OCI-LY3 (cell line): Measurements from ENCODE around the gene ANKRD65.

Experiments
- H2AFZ ChIP-seq: fragments of 200-600, 300-600 bp; shearing (Covaris generic); 2 replicates; pipeline ENCODE4 v1.6.0; 2014; ENCODE audit warnings: antibody characterized with exemption, low read depth, low read length
- H3K27ac ChIP-seq: fragments of 200-600, 300-600 bp; sonication (generic); 2 replicates; pipeline ENCODE4 v1.5.1; 2014; ENCODE audit warnings: mild to moderate bottlenecking, low read length, moderate library complexity, mixed read lengths
- H3K27me3 ChIP-seq: fragments of 200-600, 300-600 bp; sonication (generic); 2 replicates; pipeline ENCODE4 v1.6.1; 2014; ENCODE audit warnings: low read depth, low read length, mixed read lengths
- H3K36me3 ChIP-seq: fragments of 200-600, 300-600 bp; sonication (generic); replicated peaks from 2 replicates; pipeline ENCODE3; 2014; ENCODE audit warnings: low read depth, low read length, mixed read lengths
- H3K4me1 ChIP-seq: fragments of 300-600, 200-600 bp; sonication (generic); 2 replicates; pipeline ENCODE4 v1.6.1; 2014; ENCODE audit warnings: low read length, mixed read lengths
- H3K4me2 ChIP-seq: fragments of 200-600, 300-600 bp; sonication (generic); 2 replicates; pipeline ENCODE4 v1.6.1; 2014; ENCODE audit warnings: low read length, mixed read lengths
- H3K4me3 ChIP-seq: fragments of 300-600, 200-600 bp; sonication (generic); 2 replicates; pipeline ENCODE4 v1.5.1; 2014; ENCODE audit warnings: antibody characterized with exemption, mild to moderate bottlenecking, low read length, moderate library complexity
- H3K79me2 ChIP-seq: fragments of 300-600, 200-600 bp; shearing (Covaris generic); 2 replicates; pipeline ENCODE4 v1.6.1; 2014; ENCODE audit warnings: mild to moderate bottlenecking, low read length, mixed read lengths
- H3K9ac ChIP-seq: fragments of 300-600, 200-600 bp; shearing (Covaris generic); 2 replicates; pipeline ENCODE4 v1.6.0; 2014; ENCODE audit warnings: mild to moderate bottlenecking, low read length, moderate library complexity
- H3K9me3 ChIP-seq: fragments of 200-600, 300-600 bp; shearing (Covaris generic); 2 replicates; pipeline ENCODE4 v1.6.1; 2014; ENCODE audit warnings: low read length, mixed read lengths; ENCODE audit not compliant: insufficient read depth
- H4K20me1 ChIP-seq: fragments of 200-600, 300-600 bp; sonication (generic); 2 replicates; pipeline ENCODE4 v1.6.1; 2016; ENCODE audit warnings: low read length, mixed read lengths; ENCODE audit not compliant: insufficient read depth
- CTCF ChIP-seq: fragments of 200-600, 300-600 bp; sonication (generic); IDR thresholded peaks from 2 replicates; pipeline ENCODE4 v1.5.1; 2014; ENCODE audit warnings: antibody characterized with exemption, low read length, low read depth
- EZH2phosphoT487 ChIP-seq: fragments of 200-600 bp; shearing (Covaris generic); IDR thresholded peaks from 2 replicates; pipeline ENCODE4 v1.6.1; 2018; ENCODE audit warnings: antibody characterized with exemption, mixed run types, low read depth

The ANKRD65 gene

DNA sequence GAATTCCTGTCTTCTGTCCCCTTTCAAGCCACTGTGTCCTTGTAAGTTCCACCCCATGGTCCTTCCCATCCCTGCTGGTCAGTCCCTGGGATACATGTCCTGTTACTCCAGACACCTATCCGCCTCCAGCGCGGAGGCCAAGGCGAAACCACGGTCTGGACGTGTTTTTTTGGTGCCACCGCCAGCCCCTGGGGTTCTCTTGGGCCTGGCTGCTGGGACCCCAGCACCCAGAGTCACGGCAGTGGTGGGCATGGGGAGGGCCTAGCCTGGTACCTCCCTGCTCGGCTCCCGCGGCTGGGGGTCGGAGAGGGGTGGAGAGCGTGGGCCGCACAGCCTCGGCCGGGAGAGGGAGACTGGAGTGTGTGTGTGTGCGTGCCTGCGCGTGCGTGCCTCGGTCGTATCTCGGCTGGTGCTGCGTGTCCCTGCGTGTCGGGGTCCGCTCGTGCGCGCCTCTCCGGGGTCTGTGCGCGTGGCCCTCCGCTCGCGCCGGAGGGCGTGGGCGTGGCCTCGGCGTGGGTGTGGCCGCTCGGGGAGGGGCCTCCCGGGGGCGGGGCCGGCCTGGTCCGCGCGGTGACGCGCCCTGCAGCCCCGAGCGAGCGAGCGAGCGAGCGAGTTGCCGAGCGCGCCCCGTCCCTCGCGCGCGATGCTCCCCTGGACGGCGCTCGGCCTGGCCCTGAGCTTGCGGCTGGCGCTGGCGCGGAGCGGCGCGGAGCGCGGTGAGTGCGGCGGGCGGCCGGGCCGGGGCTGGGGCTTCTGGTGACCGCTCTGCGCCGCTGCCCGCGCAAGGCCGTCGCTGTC lies 14.2 kb upstream of the ANKRD65 start, which contains the start of gene VWA1:
Gene VWA1 (plus strand): TSS at position 585 of the 798 bp plus-strand sequence. CDS start 59 bp downstream, at position 644.
- Histone ChIP-seq H3K27me3 (no peaks in the 10 kb centered on the region), H3K4me3 (no peak within 1 kb of the TSS), H3K79me2 (no peaks in the 10 kb centered on the region), H2AFZ (no peak within 1 kb of the TSS), H3K27ac (no peak within 1 kb of the TSS), H3K4me1 (peaks cover 15% of the 10 kb centered on the region), H3K36me3 (no peaks in the 10 kb centered on the region), H4K20me1 (no peaks in the 10 kb centered on the region), H3K9me3 (no peaks in the 10 kb centered on the region), H3K9ac (no peak within 1 kb of the TSS), H3K4me2 (no peak within 1 kb of the TSS)
- no peak for TF ChIP-seq EZH2phosphoT487
- no peak for TF ChIP-seq CTCF

- TF ChIP-seq CTCF = no peak
- no peak for TF ChIP-seq EZH2phosphoT487
- no peak overlapping the region for H3K4me2 ChIP-seq
- H3K27me3 ChIP-seq = no peaks in the 10 kb centered on the region
- no peak overlapping the region for H3K4me3 ChIP-seq
- no peaks in the 10 kb centered on the region for H3K9me3 ChIP-seq
- no peaks in the 10 kb centered on the region for H3K36me3 ChIP-seq
- H3K9ac ChIP-seq = no peak overlapping the region
- peaks cover 15% of the 10 kb centered on the region for H3K4me1 ChIP-seq
- H3K27ac ChIP-seq = no peak overlapping the region
- H2AFZ ChIP-seq = no peak overlapping the region
- H3K79me2 ChIP-seq = no peaks in the 10 kb centered on the region
- no peaks in the 10 kb centered on the region for H4K20me1 ChIP-seq
Observed at GRCh38 chr1:1434824-1435105, 13.7 kb upstream of the ANKRD65 start.

- no peak overlapping the region for H3K4me2 ChIP-seq
Observed at GRCh38 chr1:1434131-1434823, 13.2 kb upstream of the ANKRD65 start.

More at GRCh38 chr1:1434131-1434823, 13.2 kb upstream of the ANKRD65 start:
- 0 out of 2 replicates have a peak overlapping the region, but pooled peaks have one; percentile 21 for H2AFZ ChIP-seq
- TF ChIP-seq CTCF = no peak
- no peak for TF ChIP-seq EZH2phosphoT487
- H3K4me3 ChIP-seq = no peak overlapping the region
- H3K9me3 ChIP-seq = no peaks in the 10 kb centered on the region
- no peak overlapping the region for H3K9ac ChIP-seq
- H4K20me1 ChIP-seq = no peaks in the 10 kb centered on the region
- peaks cover 15% of the 10 kb centered on the region for H3K4me1 ChIP-seq
- no peaks in the 10 kb centered on the region for H3K79me2 ChIP-seq
- no peak overlapping the region for H3K27ac ChIP-seq
- H3K36me3 ChIP-seq = no peaks in the 10 kb centered on the region
- H3K27me3 ChIP-seq = no peaks in the 10 kb centered on the region
